HG02759 (cell line): ENCODE results near the gene SWAP70.
"Not testable (repeated sequence)": the region's sequence is repeated elsewhere in the genome, so short reads cannot be mapped to it uniquely, and the experiment has no call there.

ENCODE experiments used
- ATAC-seq: cut with Tn5 transposase; IDR thresholded peaks from one replicate; pipeline ENCODE4 v1.9.1; 2021; ENCODE audit warnings: mild to moderate bottlenecking, moderate library complexity; ENCODE audit not compliant: unreplicated experiment

Gene SWAP70

GRCh38 chr11:9689721-9690120 is 25.8 kb downstream of the SWAP70 start:
- no peak for ATAC-seq

- ATAC-seq: no peak
These were observed 28.0 kb downstream of the SWAP70 start for GRCh38 chr11:9691865-9692264.

- no peak for ATAC-seq
These were observed 28.8 kb downstream of the SWAP70 start for GRCh38 chr11:9692691-9693090.

- no peak for ATAC-seq
These were observed 30.1 kb downstream of the SWAP70 start for GRCh38 chr11:9693801-9694553.

- not testable (repeated sequence) for ATAC-seq
These were observed 31.4 kb downstream of the SWAP70 start for GRCh38 chr11:9695228-9695627.

- ATAC-seq: no peak
These were observed 33.9 kb downstream of the SWAP70 start for GRCh38 chr11:9697766-9698165.

- ATAC-seq: no peak
These were observed 36.4 kb downstream of the SWAP70 start for GRCh38 chr11:9700105-9700801.

GRCh38 chr11:9701799-9702198 is 37.9 kb downstream of the SWAP70 start:
- ATAC-seq: no peak

GRCh38 chr11:9703280-9703679 is 39.4 kb downstream of the SWAP70 start:
- no peak for ATAC-seq

- no peak for ATAC-seq
These were observed 40.2 kb downstream of the SWAP70 start for GRCh38 chr11:9704037-9704436.

- no peak for ATAC-seq
These were observed 40.7 kb downstream of the SWAP70 start for GRCh38 chr11:9704620-9705019.

GRCh38 chr11:9705361-9705760 is 41.5 kb downstream of the SWAP70 start:
- ATAC-seq: not testable (repeated sequence)

- no peak for ATAC-seq
These were observed 44.7 kb downstream of the SWAP70 start for GRCh38 chr11:9708544-9708943.

GRCh38 chr11:9710223-9710622 is 46.3 kb downstream of the SWAP70 start:
- no peak for ATAC-seq

GRCh38 chr11:9710852-9711251 is 47.0 kb downstream of the SWAP70 start:
- ATAC-seq: no peak

- ATAC-seq: no peak
These were observed 47.8 kb downstream of the SWAP70 start for GRCh38 chr11:9711454-9712307.

- no peak for ATAC-seq
These were observed 50.5 kb downstream of the SWAP70 start for GRCh38 chr11:9714272-9714940.

- ATAC-seq: peak; percentile 79
These were observed 52.6 kb downstream of the SWAP70 start for GRCh38 chr11:9716275-9717039.

- no peak for ATAC-seq
These were observed 53.1 kb downstream of the SWAP70 start for GRCh38 chr11:9717040-9717357.

GRCh38 chr11:9717719-9718118 is 53.8 kb downstream of the SWAP70 start:
- ATAC-seq: no peak
